NCI-H2196 treated with DMSO at 0.1 percent for 48 hours (cell line): ENCODE results near the gene EFHD2.
"Not testable (repeated sequence)": the region's sequence is repeated elsewhere in the genome, so short reads cannot be mapped to it uniquely, and the experiment has no call there.

ENCODE experiments used
- DNase-seq: peaks from one replicate; lab custom pipeline; 2025; ENCODE audit not compliant: unreplicated experiment; lab: John Stamatoyannopoulos, UW

EFHD2 gene

DNA sequence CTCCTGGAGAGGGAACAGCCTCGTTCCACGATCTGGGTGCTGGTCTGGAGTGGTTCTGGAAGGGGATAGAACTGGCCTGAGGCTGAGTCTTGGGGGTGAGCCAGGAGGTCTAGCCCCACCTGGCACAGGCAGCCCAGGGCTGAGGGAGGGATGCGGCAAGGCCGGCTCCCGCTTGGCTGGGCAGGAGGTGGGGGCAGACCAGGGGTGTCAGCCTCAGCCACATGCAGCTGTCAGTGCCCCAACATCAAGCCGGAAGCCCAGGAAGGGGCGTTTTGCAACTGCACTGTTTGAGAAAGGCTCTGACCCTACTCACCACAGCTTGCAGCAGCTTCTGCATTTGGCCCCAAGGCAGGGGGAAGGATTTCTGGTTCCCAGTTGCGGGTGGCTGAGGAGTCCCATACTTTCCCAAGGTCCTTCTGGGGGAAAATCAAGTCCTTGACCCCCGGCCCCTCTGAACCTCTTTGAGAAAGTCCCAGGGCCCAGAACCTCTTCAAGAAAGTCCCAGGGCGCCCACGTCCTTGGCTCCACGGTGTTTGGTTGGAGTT, 2.0 kb downstream of the EFHD2 start:
- no peak for DNase-seq

DNA sequence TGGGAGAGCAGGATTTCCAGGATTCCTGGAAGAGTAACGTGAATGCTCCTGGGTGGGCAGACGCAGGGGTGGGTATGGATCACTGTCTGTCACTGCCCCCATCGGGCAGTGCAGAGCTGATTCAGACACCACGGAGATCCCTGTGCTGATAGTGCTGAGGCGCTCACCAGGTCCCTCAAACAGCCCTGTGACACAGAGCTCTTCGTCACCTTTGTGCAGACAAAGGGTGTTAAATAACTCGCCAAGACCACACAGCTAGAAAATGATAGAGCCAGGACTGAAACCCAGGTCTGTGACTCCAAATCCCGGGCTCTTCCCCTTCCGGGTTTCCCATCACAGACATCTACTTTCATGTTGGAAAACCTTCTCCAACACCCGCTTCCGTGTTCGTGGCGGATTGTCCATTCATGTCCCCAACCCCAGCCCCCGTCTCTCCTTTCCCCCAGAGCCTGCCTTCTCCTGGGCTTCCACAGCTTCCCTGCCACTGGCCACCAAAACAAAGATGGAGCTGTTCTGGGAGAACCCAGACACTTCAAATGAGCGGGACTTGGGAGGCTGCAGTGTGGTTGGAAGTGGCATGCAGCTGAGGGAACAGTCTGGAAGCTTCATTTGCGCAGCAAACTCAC, 2.6 kb downstream of the EFHD2 start:
- DNase-seq = no peak

DNA sequence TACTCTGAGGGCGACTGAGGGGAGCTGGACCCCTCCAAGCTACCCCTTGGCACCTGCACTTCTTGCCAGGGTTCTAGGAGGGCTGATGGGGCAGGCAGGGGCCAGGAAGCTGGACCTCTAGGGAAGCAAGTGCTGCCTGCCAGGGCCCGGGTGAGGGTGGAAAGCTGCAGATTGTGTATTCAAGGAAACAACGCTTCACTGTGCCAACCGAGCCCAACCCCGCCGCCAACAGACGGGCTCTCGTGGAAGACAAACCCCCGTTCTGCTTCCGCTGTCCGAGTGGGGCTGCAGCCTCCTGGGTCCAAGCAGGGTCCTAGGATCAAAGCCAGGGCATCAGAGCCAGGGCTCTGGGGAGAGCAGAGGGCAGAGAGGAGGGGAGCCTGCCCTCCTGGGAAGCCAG, 3.2 kb downstream of the EFHD2 start:
- DNase-seq = no peak

DNA sequence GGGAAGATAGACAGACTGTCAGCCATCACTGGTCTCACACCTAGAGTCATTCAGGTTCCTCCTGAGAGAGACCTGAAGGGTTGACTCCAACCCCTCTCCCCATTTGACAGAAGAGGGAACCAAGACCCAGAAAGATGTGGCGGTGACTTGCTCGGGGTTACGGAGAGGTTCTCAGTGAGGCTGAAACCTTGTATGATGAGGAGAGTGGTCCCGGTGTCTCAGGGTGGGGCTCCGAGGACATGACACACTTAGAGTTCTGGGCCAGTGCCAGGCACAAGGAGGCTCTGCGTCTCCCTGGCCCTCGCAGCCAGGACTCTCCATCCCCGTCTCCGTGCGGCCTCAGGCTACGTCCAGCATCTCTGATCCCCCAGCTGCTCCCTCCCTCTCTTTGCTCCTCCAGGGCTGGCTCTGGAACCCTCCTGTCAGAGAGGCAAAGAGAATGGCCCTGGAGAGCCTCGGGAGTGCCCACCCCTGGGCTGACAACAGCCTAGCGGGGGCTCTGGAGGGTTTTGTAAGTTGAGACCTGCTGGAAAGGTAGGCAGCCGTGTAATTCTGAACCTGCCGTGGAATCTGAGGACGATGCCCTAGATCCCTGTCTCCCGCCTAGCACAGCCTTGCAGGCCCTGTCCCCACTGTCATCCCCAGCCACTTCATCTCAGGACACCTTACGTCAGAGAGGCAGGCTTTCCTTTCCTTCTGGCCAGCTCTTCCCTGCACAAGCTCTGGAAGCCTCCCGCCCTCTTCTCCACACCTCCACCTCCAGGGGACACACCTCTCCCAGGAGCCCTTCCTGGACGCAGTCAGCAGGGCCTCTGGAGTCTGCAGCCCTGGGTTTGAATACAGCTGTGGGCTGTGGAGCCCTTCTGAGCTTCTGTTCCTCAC, 4.1 kb downstream of the EFHD2 start:
- no peak for DNase-seq

DNA sequence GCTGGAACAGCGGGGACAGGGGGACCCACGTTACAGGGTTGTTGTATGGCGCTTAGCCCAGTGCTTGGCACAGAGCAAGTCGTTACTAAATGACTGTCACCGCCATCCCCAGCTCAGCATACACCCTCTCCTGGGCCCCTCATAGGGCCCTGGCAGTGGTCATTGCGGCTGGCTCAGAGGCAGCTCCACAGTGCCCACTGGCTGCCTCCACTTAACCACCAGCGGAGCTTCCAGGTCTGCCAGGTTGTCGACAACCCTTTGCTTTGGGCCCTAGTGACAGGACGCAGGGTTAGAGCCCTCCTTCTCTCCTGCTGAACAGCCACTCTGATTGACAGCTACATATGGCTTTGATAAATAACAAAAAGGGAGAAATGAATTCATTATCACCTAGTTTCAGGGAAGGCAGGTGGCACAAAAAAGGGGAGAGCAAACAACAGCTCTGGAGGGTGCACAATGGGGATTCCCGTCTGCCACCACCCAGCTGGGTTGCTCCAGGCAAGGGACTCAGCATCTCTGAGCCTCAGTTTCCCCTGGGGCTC, 4.8 kb downstream of the EFHD2 start:
- no peak for DNase-seq

DNA sequence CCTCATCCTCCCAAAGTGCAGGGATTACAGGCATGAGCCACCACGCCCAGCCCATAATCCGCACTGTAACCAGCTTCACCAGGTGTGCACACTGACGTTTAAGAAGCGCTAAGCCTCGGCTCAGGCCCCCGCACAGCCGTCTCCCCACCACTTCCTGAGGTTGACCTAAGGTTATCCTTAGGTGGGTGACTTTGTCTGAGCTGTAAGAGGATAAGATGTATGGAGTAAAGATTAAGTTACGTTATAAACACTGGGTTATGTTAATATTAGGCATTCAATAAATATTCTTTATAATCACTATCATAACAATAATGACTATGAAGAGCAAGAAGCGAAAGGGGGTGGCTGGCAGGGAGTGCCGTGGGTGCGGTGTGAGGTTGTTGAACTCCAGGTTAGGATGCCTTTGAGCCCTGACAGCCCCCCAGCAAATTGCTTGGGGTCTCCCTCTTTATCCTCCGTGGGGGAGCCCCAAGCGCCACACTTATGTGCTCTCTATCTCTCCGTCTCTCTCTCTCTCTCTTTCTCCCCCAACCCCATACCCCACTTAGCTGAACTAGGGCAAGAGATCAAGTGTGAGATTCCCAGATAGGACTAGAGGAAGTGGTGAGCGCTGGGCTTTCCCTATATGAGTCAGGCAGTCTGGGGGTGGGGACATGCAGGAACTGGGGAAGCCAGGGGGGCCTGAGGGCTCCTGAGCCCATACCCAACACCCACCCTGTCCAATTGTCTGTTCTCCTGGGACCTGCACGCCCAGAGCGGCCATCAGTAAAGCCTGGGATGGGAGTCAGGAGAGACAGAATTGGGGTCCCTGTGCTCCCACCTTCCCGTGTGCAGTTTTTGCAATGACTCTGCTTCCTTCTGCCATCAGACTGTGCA, 7.6 kb downstream of the EFHD2 start:
- DNase-seq = no peak

DNA sequence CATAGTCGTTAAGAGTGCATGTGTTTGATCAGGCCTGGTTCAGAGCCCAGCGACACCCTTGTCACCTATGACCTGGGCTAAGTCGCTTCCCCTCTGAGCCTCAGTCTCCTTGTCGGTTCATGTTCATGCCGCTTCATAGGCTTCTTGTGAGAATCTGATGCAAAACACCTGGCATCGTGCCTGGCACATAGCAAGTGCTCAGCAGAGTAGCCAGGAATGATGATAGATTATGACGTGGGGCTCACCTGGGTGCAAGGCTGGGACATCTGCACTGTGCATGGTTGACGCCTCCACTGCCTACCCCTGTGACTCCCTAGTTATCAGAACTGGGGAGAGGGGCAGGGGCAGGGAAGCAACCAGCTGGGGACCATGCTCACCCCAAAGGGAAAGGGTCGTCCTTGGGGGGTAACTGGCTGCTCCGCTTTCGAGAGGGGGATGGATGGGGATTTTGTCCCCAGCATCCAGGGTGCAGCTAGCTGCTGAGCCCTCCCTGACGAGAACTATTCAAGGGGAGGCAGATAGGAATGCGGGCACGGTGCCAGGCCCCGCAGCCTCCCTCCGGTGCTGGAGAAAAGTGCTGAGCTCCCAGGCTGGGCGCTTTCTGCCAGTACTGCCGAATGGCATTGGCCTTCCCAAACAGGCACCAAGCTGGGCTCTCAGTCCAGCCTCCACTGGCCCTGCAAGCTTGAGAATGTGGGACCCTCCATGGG, 9.3 kb downstream of the EFHD2 start:
- DNase-seq = no peak

DNA sequence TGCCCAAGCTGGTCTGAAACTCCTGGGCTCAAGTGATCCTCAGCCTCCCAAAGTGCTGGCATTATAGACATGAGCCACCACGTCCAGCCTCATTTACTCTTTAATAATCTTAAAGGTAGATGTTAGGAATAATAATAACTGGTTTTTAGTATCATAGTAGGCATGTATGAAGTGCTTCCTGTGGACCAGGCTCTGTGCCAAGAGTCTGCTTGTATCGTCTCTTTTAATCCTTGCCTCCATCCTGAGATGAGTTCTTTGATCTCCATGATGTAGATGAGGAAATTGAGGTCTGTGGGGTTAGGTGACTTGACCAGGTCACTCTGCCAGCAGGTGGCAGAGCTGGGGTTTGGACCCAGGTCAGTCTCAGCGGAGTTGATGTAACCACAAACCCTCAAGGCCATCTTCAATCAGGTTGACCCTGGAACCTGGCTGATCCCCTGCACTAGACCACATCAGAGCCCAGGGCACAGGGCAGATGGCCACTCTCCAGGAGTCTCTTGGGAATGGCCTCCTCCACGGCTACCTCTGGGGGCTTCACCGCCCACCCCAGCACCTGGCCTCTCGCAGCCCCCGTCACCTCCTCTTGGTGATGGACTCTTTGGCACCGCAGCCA, 11.3 kb downstream of the EFHD2 start:
- DNase-seq = no peak

DNA sequence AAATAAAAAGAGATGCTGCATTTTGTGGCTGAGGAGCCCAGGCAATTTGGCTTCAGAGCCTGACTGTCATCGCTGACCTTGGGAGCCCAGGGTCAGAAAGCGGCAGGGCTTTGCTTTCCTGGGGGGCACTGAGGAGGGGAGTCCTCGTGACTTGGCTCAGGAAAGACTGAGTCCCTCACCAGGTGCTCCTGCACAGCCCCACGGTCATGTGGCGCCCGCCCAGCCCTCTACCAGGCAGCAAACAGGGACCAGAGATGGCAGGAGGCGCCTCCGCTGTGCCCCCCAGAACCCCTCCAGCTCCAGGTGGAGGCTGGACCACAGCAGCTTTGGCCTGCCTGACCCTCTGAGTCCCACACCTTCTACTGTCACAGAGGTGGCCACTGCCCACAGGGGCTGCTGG, 13.2 kb downstream of the EFHD2 start:
- no peak for DNase-seq

DNA sequence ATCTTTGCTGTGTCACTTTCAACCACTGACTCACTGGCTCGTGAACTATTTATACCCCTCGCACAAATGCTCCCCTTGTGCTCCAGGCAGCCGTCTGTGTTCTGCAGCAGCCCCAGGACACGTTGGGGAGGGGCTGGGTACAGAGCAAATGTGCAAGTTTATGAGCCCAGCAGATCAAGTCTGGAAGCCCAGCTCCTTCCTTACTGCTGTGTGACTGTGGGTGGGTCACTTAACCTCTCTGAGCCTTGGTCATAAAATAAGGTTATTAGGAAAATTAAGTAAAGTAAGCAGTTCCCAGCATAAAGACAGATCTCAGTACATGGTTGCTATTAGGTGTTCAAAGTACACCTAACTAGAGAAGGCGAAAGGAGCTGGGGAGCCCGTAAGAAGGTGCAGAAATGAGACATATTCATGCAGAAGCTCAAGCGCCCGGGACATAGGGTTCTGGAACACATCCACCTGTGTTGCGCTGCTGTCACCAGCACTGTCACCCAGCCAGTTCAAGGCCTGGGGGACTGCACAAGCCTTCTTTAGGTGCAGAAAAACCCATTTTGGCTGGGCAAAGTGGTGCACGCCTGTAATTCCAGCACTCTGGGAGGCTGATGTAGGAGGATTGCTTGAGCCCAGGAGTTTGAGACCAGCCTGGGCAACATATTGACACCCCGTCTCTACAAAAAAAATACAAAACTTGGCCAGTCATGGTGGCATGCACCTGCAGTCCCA, 13.8 kb downstream of the EFHD2 start:
- DNase-seq = no peak

DNA sequence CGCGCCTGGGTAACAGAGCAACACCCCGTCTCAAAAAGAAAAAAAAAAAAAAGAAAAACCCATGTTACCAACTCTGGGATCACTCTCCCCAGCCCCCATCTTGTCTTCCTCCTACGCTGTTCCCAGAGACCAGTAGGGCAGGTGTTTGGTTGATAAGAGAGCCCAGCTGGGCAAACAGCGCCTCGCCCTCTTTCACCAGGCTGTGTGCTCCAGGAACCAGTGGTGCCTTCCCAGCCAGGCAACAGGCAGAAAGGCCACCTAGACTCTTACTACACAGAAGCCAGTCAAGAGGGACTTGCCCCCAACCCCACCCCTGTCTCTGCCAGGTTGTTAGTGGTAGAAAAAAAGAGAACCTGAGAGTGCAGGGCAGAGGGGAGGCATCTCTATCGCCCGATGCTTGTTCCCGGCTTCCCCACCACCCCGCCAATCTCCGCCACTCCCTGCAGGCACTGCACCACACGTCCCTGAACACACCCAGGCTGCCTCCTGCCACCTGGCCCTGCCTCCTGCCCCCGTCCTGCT, 14.5 kb downstream of the EFHD2 start:
- DNase-seq = peak; percentile 94

DNA sequence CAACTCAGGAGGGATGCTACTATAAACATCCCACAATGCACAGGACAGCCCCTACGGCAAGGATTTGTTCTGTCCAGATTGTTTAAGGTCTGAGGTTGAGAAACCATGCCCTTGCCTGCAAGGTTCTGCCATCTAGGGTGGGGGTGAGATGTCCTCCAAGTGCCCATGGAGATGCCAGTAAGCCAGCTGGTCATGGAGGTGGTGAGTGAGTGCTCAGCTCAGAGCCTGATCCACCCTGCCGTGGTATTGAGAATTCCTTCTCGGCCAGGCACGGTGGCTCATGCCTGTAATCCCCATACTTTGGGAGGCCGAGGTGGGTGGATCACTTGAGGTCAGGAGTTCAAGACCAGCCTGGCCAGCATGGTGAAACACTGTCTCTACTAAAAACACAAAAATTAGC, 15.3 kb downstream of the EFHD2 start:
- DNase-seq = no peak

DNA sequence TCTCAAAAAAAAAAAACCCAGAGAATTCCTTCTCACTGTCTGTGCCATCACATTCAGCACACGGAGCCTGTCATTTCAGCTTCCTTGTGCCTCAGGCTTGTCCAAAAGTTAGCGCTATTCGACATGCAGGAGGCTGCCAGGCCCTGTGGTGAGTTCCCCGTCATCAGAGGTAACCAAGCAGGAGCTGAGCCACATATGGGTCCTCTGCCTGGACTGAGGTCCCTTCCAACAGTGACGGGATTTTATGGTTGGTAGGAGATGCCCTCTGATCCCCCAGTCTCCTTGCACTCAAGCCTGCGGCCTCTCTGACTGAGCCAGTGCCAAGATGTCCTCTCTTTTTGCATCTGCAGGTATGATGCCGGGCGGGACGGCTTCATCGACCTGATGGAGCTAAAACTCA, 15.8 kb downstream of the EFHD2 start:
- DNase-seq = no peak

DNA sequence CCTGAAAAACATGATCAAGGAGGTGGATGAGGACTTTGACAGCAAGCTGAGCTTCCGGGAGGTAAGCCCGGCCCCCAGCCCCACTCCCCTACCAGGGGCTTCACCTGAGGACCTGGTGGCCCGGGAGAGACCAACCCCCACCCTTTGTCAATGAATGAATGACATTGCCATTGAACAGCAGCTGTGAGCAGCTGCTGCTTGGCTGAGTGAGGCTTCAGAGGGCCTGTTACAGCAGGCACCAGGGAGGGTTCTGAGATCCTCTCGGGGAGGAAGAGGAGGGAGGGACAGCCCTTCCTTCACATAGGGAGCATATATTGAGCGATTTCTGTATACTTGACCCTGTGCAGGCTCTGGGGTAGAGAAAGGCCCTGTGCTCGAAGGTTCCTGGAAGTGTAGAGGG, 16.3 kb downstream of the EFHD2 start:
- DNase-seq = no peak

DNA sequence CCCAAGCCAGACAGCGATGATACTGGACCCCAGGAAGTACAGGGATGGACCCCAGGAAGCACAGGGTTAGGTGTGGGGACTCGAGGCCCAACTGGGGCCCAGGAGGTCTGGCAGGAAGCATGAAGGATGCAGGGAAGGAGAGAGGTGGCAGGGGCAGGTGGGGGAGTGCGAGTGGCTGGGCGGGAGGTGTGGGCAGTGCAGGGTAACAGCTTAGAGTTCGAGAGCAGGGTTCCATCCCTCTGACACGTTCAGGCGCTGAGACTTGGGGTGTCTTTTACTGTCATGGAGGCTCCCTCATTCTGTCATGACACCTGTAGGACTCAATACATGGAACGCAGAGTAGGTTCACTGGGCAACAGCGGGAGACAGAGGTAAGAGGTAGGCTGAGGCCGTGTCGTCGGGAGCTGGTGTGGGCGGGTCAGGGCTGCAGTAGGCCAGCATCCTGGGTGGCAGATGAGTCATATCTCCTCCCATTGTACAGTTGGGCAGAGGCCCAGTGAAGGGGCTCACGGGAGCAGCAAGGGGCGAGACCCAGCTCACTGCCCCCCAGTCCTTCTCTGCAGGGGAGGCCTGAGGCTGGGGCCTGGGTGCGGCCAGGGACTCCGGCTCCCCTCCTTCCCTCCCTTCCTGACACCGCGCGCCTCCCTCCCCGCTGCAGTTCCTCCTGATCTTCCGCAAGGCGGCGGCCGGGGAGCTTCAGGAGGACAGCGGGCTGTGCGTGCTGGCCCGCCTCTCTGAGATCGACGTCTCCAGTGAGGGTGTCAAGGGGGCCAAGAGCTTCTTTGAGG, 17.0 kb downstream of the EFHD2 start:
- DNase-seq = no peak

DNA sequence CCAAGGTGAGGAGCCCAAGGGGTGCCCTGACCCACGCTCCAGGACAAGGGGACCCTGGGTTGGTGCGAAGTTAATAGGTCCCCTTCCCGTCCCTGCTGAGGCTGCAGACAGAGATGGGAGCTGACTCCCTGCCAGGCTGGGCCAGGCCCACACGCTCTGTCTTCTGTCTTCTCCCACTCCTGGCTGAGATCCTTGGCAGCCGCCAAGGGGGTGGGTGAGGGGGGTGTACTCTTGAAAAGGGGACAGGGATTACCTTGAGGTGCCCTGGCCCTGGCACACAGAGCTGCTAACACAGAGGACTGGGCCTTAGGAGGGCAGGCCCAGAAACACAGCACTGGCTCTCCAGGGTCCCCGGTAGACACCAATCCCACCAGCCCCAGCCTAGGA, 17.6 kb downstream of the EFHD2 start:
- no peak for DNase-seq

DNA sequence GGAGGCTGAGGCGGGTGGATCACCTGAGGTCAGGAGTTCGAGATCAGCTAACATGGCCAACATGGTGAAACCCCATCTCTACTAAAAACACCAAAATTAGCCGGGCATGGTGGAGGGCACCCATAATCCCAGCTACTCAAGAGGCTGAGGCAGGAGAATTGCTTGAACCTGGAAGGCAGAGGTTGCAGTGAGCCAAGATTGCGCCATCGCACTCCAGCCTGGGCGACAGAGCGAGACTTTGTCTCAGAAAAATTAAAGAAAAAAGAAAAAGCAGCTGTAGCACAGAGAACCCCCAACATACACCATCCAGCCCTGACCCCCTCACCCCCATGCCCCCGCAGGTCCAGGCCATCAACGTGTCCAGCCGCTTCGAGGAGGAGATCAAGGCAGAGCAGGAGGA, 18.6 kb downstream of the EFHD2 start:
- DNase-seq = not testable (repeated sequence)

DNA sequence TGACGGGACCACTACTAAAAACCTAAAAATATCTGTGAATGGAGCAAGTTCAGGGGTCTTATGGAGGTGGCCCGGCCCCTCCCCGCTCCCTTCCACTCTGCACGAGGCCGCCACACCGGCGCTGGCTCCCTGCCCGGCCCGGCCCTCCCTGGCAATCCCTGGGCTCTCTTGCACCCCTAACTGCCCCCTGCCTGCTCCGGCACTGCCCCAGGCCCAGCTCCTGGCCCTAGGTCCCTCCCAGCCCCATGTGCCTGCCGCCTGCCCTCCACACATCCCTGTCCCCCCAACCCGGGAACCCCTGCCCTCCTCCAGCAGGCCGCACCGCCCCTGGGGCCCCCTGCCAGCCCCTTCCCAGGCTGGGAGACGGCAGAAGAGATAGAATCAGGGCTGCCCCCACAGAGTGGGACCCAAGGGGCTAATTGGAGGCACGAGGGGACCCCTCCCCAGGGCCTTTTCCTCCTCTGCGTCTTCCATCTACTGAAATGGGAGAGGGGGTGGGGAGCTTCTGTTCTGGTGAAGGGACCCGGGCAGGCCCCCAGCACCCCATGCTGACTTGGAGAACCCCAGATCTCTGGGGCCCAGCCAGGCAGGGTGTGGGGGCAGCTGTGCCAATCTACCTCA, 19.2 kb downstream of the EFHD2 start:
- no peak for DNase-seq
